ENCODE results near the gene CAPN5.
A peak's percentile ranks its signal among the peaks of the same experiment; 100 is the strongest.

Gene CAPN5

DNA sequence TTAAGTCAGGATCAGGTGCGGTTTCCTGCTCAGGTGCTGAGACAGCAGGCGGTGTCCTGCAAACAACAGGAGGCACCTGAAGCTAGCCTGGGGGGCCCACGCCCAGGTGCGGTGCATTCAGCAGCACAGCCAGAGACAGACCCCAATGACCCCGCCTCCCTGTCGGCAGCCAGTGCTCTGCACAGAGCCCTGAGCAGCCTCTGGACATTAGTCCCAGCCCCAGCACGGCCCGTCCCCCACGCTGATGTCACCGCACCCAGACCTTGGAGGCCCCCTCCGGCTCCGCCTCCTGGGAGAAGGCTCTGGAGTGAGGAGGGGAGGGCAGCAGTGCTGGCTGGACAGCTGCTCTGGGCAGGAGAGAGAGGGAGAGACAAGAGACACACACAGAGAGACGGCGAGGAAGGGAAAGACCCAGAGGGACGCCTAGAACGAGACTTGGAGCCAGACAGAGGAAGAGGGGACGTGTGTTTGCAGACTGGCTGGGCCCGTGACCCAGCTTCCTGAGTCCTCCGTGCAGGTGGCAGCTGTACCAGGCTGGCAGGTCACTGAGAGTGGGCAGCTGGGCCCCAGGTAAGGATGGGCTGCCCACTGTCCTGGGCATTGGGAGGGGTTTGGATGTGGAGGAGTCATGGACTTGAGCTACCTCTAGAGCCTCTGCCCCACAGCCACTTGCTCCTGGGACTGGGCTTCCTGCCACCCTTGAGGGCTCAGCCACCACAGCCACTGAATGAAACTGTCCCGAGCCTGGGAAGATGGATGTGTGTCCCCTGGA is 61.3 kb downstream of the CAPN5 start, which contains the start of gene MYO7A:
MYO7A (plus strand) TSS at position 327 of the 772 bp plus-strand sequence. CDS start 2,389 bp downstream, outside the sequence.
- DNase-seq (no peak), ATAC-seq (replicated peaks) (no peak)
- H3K9me3 Mint-ChIP-seq, result no peaks in the 10 kb centered on the region
- H3K4me3 Mint-ChIP-seq, result peak within 1 kb of the TSS; percentile 46 to 73
- H3K4me1 Mint-ChIP-seq (ENCODE audit: low read depth in 2 of 2), result peaks cover 10 to 13% of the 10 kb centered on the region in 2 donors
- no peaks in the 10 kb centered on the region for H3K36me3 Mint-ChIP-seq (ENCODE audit: insufficient read depth)
- H3K27ac Mint-ChIP-seq, result peak within 1 kb of the TSS in 1 of 2 donors; percentile 83
- peaks cover 4 to 21% of the 10 kb centered on the region in 2 donors for H3K27me3 Mint-ChIP-seq

DNA sequence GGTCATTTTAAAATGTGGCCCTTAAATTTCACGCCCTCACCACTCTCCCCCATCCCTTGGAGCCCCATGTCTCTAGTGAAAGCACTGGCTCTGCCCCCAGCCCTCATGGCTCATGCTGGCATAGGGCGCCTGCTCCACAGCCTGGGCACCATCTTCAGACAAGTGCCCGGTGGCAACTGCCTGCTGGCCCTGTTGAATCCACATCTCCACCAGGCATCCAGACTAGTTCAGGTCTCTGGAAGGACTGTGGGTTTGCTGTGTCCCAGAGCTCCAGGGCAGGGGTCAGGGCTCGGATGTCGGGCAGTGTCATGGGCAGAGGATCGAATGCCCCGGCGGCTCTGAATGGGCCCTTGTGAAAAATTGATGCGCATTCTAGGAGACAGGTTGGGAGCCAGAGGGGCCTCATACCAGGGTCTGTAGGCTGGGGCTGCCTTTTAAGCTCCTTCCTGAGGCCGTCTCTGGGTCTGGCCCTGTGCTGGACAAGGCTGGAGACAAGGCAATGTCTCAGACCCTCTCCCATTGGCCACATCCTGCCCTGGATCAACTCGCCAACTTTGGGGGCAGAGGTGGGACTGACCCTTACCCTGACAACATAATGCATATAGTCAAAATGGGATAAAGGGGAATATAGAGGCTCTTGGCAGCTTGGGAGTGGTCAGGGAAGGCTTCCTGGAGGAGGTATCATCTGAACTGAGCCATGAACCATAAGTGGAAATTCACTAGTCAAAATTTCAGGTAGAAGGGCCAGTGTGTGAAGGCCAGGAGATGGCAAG is 62.5 kb downstream of the CAPN5 start:
- H3K36me3 Mint-ChIP-seq (ENCODE audit: insufficient read depth), result no peaks in the 10 kb centered on the region
- no peak overlapping the region for H3K4me3 Mint-ChIP-seq
- peaks cover 4 to 21% of the 10 kb centered on the region in 2 donors for H3K27me3 Mint-ChIP-seq
- no peak overlapping the region for H3K27ac Mint-ChIP-seq
- ATAC-seq (replicated peaks), result no peak
- DNase-seq, result no peak
- peaks cover 10 to 13% of the 10 kb centered on the region in 2 donors for H3K4me1 Mint-ChIP-seq (ENCODE audit: low read depth in 2 of 2)
- H3K9me3 Mint-ChIP-seq, result no peaks in the 10 kb centered on the region

DNA sequence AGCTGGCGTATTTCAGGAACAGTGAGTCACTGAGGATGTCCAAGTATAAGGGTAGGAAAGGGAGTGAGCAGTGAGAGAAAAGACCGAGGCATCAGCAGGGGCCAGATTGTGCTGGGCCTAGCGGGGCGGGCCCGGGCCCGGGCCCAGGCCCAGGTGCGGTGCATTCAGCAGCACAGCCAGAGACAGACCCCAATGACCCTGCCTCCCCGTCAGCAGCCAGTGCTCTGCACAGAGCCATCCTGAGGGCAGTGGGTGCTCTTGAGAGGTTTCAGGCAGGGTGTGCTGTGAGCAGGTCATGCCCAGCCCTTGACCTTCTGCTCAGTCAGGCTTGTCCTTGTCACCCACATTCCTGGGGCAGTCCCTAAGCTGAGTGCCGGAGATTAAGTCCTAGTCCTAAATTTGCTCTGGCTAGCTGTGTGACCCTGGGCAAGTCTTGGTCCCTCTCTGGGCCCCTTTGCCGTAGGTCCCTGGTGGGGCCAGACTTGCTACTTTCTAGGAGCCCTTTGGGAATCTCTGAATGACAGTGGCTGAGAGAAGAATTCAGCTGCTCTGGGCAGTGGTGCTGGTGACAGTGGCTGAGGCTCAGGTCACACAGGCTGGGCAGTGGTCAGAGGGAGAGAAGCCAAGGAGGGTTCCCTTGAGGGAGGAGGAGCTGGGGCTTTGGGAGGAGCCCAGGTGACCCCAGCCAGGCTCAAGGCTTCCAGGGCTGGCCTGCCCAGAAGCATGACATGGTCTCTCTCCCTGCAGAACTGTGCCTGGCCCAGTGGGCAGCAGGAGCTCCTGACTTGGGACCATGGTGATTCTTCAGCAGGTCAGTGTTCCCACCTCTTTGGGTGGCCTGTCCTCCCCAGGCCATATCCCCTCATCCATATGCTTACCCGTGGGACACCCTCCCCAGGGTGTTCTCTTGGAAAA is 63.3 kb downstream of the CAPN5 start:
- Mint-ChIP-seq H3K27ac (no peak overlapping the region), H3K36me3 (ENCODE audit: insufficient read depth) (no peaks in the 10 kb centered on the region), H3K4me1 (ENCODE audit: low read depth in 2 of 2) (peaks cover 10 to 13% of the 10 kb centered on the region in 2 donors), H3K27me3 (peaks cover 4 to 21% of the 10 kb centered on the region in 2 donors), H3K4me3 (no peak overlapping the region), H3K9me3 (no peaks in the 10 kb centered on the region)
- DNase-seq (no peak), ATAC-seq (replicated peaks) (no peak)

DNA sequence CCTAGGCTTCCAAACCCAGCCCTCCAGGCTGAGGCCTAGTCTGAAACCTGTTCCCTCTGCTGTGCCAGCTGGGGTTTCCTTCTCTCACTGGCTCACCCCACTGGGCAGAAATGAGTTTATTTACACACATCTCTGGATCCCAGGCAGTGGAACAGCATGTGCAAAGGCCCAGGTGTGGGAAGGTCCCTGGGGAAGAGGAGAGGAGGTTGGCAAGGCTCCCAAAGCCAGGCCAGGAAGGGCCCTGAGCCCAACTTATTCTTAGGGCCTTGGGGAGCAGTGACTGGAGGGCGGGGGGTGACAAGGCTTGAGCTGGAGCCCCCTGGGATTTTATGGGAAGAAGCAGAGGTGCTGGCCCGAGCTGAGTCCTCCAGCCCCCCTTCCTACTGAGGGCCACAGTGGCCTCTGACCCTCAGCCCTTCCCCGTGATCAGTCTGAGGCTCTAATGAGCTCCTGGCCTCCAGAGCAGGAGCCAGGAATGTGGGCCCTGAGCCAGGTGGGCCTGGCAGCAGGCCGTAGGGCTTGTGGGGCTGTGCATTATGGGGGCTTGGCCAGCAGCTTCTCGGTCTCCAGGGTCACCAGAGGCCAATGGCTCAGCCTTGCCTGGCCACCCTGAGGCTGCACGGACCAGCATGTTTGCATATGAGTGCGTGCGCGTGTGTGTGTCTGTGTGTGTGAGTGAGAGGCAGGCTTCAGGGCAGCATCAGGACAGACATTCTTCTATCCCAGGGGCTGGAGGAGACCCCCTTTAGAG is 64.2 kb downstream of the CAPN5 start:
- no peaks in the 10 kb centered on the region for H3K9me3 Mint-ChIP-seq
- no peaks in the 10 kb centered on the region for H3K36me3 Mint-ChIP-seq (ENCODE audit: insufficient read depth)
- ATAC-seq (replicated peaks) (no peak), DNase-seq (no peak)
- H3K27me3 Mint-ChIP-seq, result peaks cover 4 to 20% of the 10 kb centered on the region in 2 donors
- peak overlapping the region in 1 of 2 donors; percentile 75 for H3K27ac Mint-ChIP-seq
- H3K4me1 Mint-ChIP-seq (ENCODE audit: low read depth in 2 of 2), result peaks cover 10 to 13% of the 10 kb centered on the region in 2 donors
- H3K4me3 Mint-ChIP-seq, result no peak overlapping the region

DNA sequence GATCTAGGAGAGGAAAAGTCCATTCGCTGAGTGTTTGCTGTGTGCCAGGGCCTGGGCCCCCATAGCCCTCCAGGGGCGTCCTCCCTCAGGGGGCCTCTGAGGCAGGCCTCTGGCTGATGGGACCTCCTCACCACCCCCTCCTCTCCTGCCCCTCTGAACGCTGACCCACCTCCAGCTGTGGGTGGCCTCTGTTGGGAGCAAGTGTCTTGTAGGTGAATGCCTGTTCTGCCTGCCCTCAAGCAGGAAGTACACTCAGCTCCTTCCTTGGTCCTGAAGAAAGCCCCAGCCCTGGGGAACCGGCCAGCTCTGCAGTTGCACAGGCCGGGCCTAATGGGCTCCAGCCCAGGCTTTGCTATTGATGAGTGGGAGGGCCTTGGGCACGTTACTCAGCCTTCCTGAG is 64.8 kb downstream of the CAPN5 start:
- H3K9me3 Mint-ChIP-seq, result no peaks in the 10 kb centered on the region
- H3K36me3 Mint-ChIP-seq (ENCODE audit: insufficient read depth), result no peaks in the 10 kb centered on the region
- ATAC-seq (replicated peaks) (no peak), DNase-seq (no peak)
- peaks cover 10% of the 10 kb centered on the region in 2 donors for H3K4me1 Mint-ChIP-seq (ENCODE audit: low read depth in 2 of 2)
- peak overlapping the region in 1 of 2 donors; percentile 75 for H3K27ac Mint-ChIP-seq
- peaks cover 0 to 15% of the 10 kb centered on the region in 2 donors for H3K27me3 Mint-ChIP-seq
- no peak overlapping the region for H3K4me3 Mint-ChIP-seq

DNA sequence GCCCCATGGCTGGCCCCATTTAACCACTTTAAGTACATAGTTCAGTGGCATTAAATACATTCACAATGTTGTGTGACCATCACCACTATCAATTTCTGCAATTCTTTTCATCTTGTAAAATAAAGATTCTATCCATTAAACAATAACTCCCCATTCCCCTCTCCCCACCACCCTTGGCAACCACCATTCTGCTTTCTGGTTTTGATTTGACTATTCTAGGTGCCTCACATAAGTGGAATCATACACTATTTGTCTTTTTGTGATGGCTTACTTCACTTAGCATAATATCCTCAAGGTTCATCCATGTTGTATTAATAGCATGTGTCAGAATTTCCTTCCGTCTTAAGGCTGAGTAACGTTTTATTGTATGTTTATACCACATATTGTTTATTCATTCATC is 68.3 kb downstream of the CAPN5 start:
- Mint-ChIP-seq H3K27me3 (peaks cover 0 to 31% of the 10 kb centered on the region in 2 donors), H3K27ac (no peak overlapping the region), H3K9me3 (no peaks in the 10 kb centered on the region), H3K4me1 (ENCODE audit: low read depth in 2 of 2) (peaks cover 0 to 2% of the 10 kb centered on the region in 2 donors), H3K36me3 (ENCODE audit: insufficient read depth) (no peaks in the 10 kb centered on the region), H3K4me3 (no peak overlapping the region)
- no peak for ATAC-seq (replicated peaks)
- DNase-seq, result no peak

DNA sequence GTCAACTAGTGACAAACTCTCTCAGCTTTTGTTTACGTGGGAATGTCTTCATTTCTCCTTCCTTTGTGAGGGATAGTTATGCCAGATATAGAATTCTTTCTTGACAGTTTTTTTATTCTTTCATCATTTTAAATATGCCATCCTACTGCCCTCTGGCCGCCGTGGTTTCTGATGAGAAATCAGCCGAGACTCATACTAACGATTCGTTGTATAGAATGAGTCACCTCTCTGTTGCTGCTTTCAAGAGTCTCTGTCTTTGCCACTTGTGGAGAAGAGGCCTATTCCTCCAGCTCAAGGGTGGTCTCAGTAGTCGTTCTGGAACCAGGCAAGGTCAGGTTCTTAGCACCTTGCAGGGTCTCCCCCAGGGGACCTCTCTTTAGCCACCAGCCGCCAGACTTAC is 69.3 kb downstream of the CAPN5 start:
- peaks cover 0 to 32% of the 10 kb centered on the region in 2 donors for H3K27me3 Mint-ChIP-seq
- no peak for DNase-seq

DNA sequence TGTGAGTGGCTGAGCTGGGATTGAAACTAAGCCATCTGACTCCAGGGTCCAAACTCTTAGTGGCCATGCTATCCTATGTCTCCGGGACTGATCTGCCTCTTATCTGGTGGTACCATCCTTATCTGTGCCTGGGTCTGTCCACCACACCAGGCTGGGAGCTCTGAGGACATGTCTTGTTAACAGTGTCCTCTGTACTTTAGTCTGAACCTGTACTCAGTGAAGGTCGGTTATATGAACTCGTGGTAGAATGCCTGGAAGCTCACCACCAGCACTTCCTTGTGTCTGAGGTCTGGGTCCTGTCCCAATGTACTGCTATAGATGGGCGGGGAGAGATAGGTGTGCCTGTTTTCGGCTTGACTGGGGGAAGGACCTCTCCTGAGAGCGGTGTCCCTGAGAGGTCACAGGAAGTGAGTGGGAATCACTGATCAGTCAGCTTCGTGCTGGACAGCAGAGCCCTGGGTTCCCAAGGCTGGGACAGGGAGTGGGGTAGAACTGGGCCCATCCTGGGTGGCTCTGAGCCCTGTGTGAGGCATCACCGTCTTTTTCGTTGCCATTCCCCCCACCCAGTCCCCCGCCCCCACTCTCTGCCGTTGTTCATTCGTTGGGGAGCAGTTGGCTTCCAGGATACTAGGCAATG is 70.1 kb downstream of the CAPN5 start:
- H3K4me1 Mint-ChIP-seq (ENCODE audit: low read depth in 2 of 2), result peaks cover 3 to 7% of the 10 kb centered on the region in 2 donors
- H3K27me3 Mint-ChIP-seq, result peaks cover 0 to 32% of the 10 kb centered on the region in 2 donors
- no peaks in the 10 kb centered on the region for H3K9me3 Mint-ChIP-seq
- ATAC-seq (replicated peaks) (no peak), DNase-seq (no peak)
- H3K4me3 Mint-ChIP-seq, result no peak overlapping the region
- H3K27ac Mint-ChIP-seq, result no peak overlapping the region
- no peaks in the 10 kb centered on the region for H3K36me3 Mint-ChIP-seq (ENCODE audit: insufficient read depth)

More for the DNA sequence above, 69.3 kb downstream of the CAPN5 start:
- no peaks in the 10 kb centered on the region for H3K36me3 Mint-ChIP-seq (ENCODE audit: insufficient read depth)
- H3K4me3 Mint-ChIP-seq, result no peak overlapping the region
- H3K4me1 Mint-ChIP-seq (ENCODE audit: low read depth in 2 of 2), result peaks cover 0 to 2% of the 10 kb centered on the region in 2 donors
- no peaks in the 10 kb centered on the region for H3K9me3 Mint-ChIP-seq
- no peak overlapping the region for H3K27ac Mint-ChIP-seq
- no peak for ATAC-seq (replicated peaks)

DNA sequence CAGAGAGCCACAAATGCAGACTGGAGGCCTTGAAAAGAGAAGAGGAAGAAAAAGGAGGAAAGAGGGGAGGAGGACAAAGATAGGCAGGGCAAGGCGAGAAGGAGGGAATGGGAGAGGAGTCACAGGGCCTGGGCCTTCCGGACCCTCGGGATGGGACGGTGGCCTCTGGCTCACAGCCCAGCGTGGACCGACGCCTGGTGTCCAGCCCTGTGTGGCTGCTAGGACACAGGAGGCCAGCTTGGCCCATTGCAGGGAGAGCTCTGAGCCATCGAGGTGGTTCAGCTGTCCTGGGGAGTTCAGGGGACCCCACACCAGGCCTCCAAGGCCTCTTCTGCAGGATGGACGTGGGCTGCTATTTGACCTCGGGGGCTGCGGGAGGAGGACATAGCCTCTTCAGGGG is 70.7 kb downstream of the CAPN5 start:
- H3K27me3 Mint-ChIP-seq, result peaks cover 0 to 32% of the 10 kb centered on the region in 2 donors
- H3K36me3 Mint-ChIP-seq (ENCODE audit: insufficient read depth), result peaks cover 3% of the 10 kb centered on the region
- H3K4me1 Mint-ChIP-seq (ENCODE audit: low read depth in 2 of 2), result peaks cover 8 to 12% of the 10 kb centered on the region in 2 donors
- no peak overlapping the region for H3K27ac Mint-ChIP-seq
- no peak overlapping the region for H3K4me3 Mint-ChIP-seq
- ATAC-seq (replicated peaks), result no peak
- DNase-seq, result no peak
- no peaks in the 10 kb centered on the region for H3K9me3 Mint-ChIP-seq

DNA sequence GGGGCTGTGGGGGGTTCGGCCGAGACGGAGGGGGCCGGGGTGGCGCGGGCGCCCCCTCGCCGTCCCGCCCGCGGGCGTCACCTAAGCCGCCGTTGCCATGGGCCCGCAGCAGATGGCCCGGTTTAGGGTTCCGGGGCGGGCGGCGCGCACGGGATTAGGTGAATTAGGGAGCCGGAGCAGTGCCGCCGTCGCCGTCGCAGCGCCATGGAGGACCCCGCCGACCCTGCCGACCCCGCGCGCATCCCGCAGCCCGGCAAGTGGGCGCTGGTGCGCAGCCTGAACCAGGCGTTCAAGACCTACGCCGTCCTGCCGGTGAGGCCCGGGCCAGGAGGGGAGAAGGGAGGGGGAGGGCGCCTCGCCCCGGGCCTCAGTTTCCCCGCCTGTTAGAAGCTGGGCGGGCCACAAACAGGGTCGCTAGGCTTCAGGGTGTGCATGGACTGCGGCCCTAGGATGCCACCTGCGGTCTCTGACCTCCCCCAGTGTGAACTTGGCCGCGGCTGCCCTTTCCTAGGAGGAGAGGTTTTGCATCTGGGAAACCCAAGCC is 71.4 kb downstream of the CAPN5 start:
- no peak overlapping the region for H3K4me3 Mint-ChIP-seq
- DNase-seq (no peak), ATAC-seq (replicated peaks) (no peak)
- no peaks in the 10 kb centered on the region for H3K9me3 Mint-ChIP-seq
- H3K36me3 Mint-ChIP-seq (ENCODE audit: insufficient read depth), result peaks cover 3% of the 10 kb centered on the region
- H3K27me3 Mint-ChIP-seq, result peaks cover 0 to 32% of the 10 kb centered on the region in 2 donors
- peaks cover 12 to 18% of the 10 kb centered on the region in 2 donors for H3K4me1 Mint-ChIP-seq (ENCODE audit: low read depth in 2 of 2)
- H3K27ac Mint-ChIP-seq, result no peak overlapping the region

DNA sequence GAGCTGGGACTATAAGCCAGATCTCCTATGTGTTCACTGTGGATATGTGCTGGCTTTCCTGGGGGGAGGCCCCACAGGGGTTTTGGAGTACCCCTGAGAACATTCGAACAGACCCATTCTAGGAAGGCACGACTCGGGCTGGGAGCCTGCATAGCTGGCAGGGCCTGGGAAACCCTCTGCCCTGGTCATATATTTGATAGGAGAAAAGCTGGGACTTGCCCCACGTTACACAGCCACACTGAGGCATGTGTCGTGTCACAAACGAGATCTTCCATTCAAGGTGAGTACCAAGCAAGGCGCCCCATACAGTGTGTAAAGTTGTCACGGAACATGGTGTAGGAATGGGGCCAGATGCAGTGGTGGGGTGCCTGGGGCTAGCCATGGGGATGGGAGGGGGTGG is 72.4 kb downstream of the CAPN5 start:
- H3K4me1 Mint-ChIP-seq (ENCODE audit: low read depth in 2 of 2), result peaks cover 16 to 22% of the 10 kb centered on the region in 2 donors
- H3K36me3 Mint-ChIP-seq (ENCODE audit: insufficient read depth), result peaks cover 3% of the 10 kb centered on the region
- ATAC-seq (replicated peaks), result no peak
- no peak overlapping the region for H3K4me3 Mint-ChIP-seq
- H3K27ac Mint-ChIP-seq, result no peak overlapping the region
- no peaks in the 10 kb centered on the region for H3K9me3 Mint-ChIP-seq
- DNase-seq, result no peak
- peaks cover 0 to 32% of the 10 kb centered on the region in 2 donors for H3K27me3 Mint-ChIP-seq

Data from effector memory CD8-positive, alpha-beta T cell (primary cell).